ENCODE data around the gene AGAP1. TPM values are rescaled to one million over a fixed set of nuclear protein-coding genes. Genes with fewer than 3 reads are reported as not detected.

AGAP1 gene
- polyA plus RNA-seq, 2 of the 4 experiments (the other 2 are of a cell fraction), result 20.2 to 21.9 TPM

DNA sequence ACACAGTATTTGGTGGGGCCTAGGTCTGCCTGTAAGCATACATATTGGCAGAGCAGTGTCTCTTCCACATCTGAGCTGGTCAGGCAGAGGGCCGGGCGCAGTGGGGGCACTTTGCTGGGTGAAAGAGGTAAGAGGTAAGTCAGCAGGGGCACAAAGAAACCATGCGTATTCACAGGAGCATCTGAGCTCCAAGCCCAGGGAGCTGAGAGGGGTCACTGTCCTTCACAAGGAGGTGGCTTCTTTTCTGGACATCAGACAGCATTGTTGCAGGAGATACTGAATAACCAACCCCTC, 201.7 kb downstream of the AGAP1 start:
- FAIRE-seq, result no peak
- 96% methylated on average over 3 of the region's 3 CpGs for WGBS (ENCODE audit: missing lambda C conversion rate)
- Histone ChIP-seq H3K4me1 (no peaks in the 10 kb centered on the region), H3K4me2 (no peak overlapping the region), H3K4me3 (no peak overlapping the region), H3K27ac (no peak overlapping the region), H3K9me3 (no peaks in the 10 kb centered on the region)
- ChIA-PET CTCF (interaction anchor here (0.8 to 1.6 kb wide), 6 partner anchors 10 to 100 kb away, joined by 3 to 5 read pairs (median 3); no protein-coding TSS in a partner anchor), POLR2A (no interaction called here)
- TF ChIP-seq RAD21 (conservative IDR thresholded peaks at IDR 0.05 in 1 of 2, IDR thresholded peaks at IDR 0.05 in 1 of 2), result no peak
- TF ChIP-seq, protein P1, sequence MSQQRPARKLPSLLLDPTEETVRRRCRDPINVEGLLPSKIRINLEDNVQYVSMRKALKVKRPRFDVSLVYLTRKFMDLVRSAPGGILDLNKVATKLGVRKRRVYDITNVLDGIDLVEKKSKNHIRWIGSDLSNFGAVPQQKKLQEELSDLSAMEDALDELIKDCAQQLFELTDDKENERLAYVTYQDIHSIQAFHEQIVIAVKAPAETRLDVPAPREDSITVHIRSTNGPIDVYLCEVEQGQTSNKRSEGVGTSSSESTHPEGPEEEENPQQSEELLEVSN (IDR thresholded peaks at IDR 0.05; ENCODE audit: borderline replicate concordance, low read depth), result no peak
- TF ChIP-seq MYC (IDR thresholded peaks at IDR 0.05; ENCODE audit: borderline replicate concordance, low read length), result no peak
- TF ChIP-seq ZNF302 (CRISPR knock-in tag; IDR thresholded peaks at IDR 0.05), result no peak
- TF ChIP-seq JUN (IDR thresholded peaks at IDR 0.05), result no peak
- TF ChIP-seq SREBF2 (IDR thresholded peaks at IDR 0.05), result no peak
- no peak for TF ChIP-seq CBX2 (IDR thresholded peaks at IDR 0.05; ENCODE audit: borderline replicate concordance, low read depth)
- no peak for TF ChIP-seq FOSB (CRISPR knock-in tag; IDR thresholded peaks at IDR 0.05)
- TF ChIP-seq ZFP36 (IDR thresholded peaks at IDR 0.05; ENCODE audit: borderline replicate concordance, partially characterized antibody), result no peak
- no peak for TF ChIP-seq RARB (CRISPR knock-in tag; IDR thresholded peaks at IDR 0.05)
- TF ChIP-seq ZSCAN20 (CRISPR knock-in tag; IDR thresholded peaks at IDR 0.05), result no peak
- no peak for DNase-seq (ENCODE audit: low read depth in 1 of 2, low spot score in 1 of 2)
- ATAC-seq, result no peak

- H3K9me3 ChIP-seq, result no peaks in the 10 kb centered on the region
- 98% methylated on average over 8 of the region's 8 CpGs for WGBS (ENCODE audit: missing lambda C conversion rate)
- ChIA-PET CTCF (interaction anchor here (0.6 to 1.1 kb wide), 3 partner anchors 27 to 69 kb away, joined by 3 read pairs; no protein-coding TSS in a partner anchor), POLR2A (no interaction called here)
- no peak for FAIRE-seq
- H3K4me1 ChIP-seq, result peaks cover 7% of the 10 kb centered on the region
- DNase-seq (ENCODE audit: low read depth in 1 of 2, low spot score in 1 of 2), result no peak
- H3K4me2 ChIP-seq, result no peak overlapping the region
- ATAC-seq, result no peak
- TF ChIP-seq POLR2A (IDR thresholded peaks at IDR 0.05; ENCODE audit: low read length), result no peak
- no peak for TF ChIP-seq ZNF302 (CRISPR knock-in tag; IDR thresholded peaks at IDR 0.05)
- TF ChIP-seq FOXS1 (CRISPR knock-in tag; IDR thresholded peaks at IDR 0.05), result no peak
- no peak for TF ChIP-seq ZFP36 (IDR thresholded peaks at IDR 0.05; ENCODE audit: borderline replicate concordance, partially characterized antibody)
- no peak for TF ChIP-seq EHF (CRISPR knock-in tag; IDR thresholded peaks at IDR 0.05)
- TF ChIP-seq CHD2 (IDR thresholded peaks at IDR 0.05; ENCODE audit: low read length, partially characterized antibody), result no peak
- no peak for TF ChIP-seq PBX3 (IDR thresholded peaks at IDR 0.05)
- no peak for TF ChIP-seq MAX (IDR thresholded peaks at IDR 0.05)
- TF ChIP-seq REST (IDR thresholded peaks at IDR 0.05), result no peak
- no peak for TF ChIP-seq CBX8 (IDR thresholded peaks at IDR 0.05)
- TF ChIP-seq MAFK (IDR thresholded peaks at IDR 0.05; ENCODE audit: partially characterized antibody), result no peak
- no peak for TF ChIP-seq JUN (IDR thresholded peaks at IDR 0.05)
- no peak for TF ChIP-seq NPAS2 (CRISPR knock-in tag; IDR thresholded peaks at IDR 0.05; ENCODE audit: borderline replicate concordance)
- TF ChIP-seq HEYL (CRISPR knock-in tag; IDR thresholded peaks at IDR 0.05), result no peak
- TF ChIP-seq CHD4 (IDR thresholded peaks at IDR 0.05; ENCODE audit: borderline replicate concordance), result no peak
- H3K4me3 ChIP-seq, result no peak overlapping the region
- no peak overlapping the region for H3K27ac ChIP-seq
These were observed 203.2 kb downstream of the AGAP1 start for GRCh38 chr2:235697041-235697440.

Data from A549 (cell line).